A673 (cell line): Measurements from ENCODE around the gene CRX. TPM values are rescaled to one million over a fixed set of nuclear protein-coding genes. Genes with fewer than 3 reads are reported as not detected.
"Not testable (repeated sequence)": the region's sequence is repeated elsewhere in the genome, so short reads cannot be mapped to it uniquely, and the experiment has no call there.

ENCODE experiments used
- BruUV-seq: library from RNA; stranded (reverse); fragments of 400-500 nt; replicated peaks from 2 replicates; lab custom pipeline; 2021; lab: Mats Ljungman, UMichigan
- CTCF ChIA-PET: fragments of 300-600 bp; sonication (Branson Sonifier 250); formaldehyde crosslinking; loops from one replicate; lab custom pipeline; 2022; ENCODE audit warnings: antibody characterized with exemption; lab: Charles Lee
- POLR2A ChIA-PET: fragments of 300-600 bp; sonication (Branson Sonifier 250); formaldehyde crosslinking; loops from one replicate; lab custom pipeline; 2022; ENCODE audit warnings: antibody characterized with exemption; ENCODE audit not compliant: low non-redundant PET; lab: Charles Lee
- DNase-seq: peaks from one replicate; pipeline ENCODE4 v3.0.0-alpha.2; 2015; ENCODE audit warnings: low spot score
- H3K27ac ChIP-seq: fragments of 200-600 bp; sonication (generic); 2 replicates; pipeline ENCODE4 v1.5.1; 2016; ENCODE audit warnings: mixed run types, low read depth, mild to moderate bottlenecking, mixed read lengths, antibody characterized with exemption, low read length; ENCODE audit not compliant: poor library complexity, severe bottlenecking
- H3K27me3 ChIP-seq: fragments of 200-600 bp; sonication (generic); replicated peaks from 2 replicates; pipeline ENCODE4 v1.6.1; 2017; ENCODE audit warnings: mixed run types, low read depth, mild to moderate bottlenecking, mixed read lengths, antibody characterized with exemption, low read length; ENCODE audit not compliant: insufficient read depth, poor library complexity
- H3K36me3 ChIP-seq: fragments of 200-600 bp; sonication (generic); 2 replicates; pipeline ENCODE4 v1.6.1; 2016; ENCODE audit warnings: mixed run types, mild to moderate bottlenecking, mixed read lengths, antibody characterized with exemption, low read length; ENCODE audit not compliant: insufficient read depth, poor library complexity, severe bottlenecking
- H3K4me1 ChIP-seq: fragments of 200-600 bp; sonication (generic); 2 replicates; pipeline ENCODE4 v1.6.1; 2017; ENCODE audit warnings: mixed run types, mild to moderate bottlenecking, mixed read lengths, antibody characterized with exemption, low read length; ENCODE audit not compliant: insufficient read depth, poor library complexity, severe bottlenecking
- H3K4me3 ChIP-seq: fragments of 200-600 bp; sonication (generic); 2 replicates; pipeline ENCODE4 v1.5.1; 2016; ENCODE audit warnings: low read depth, mixed run types, mild to moderate bottlenecking, mixed read lengths, low read length; ENCODE audit not compliant: poor library complexity, severe bottlenecking
- H3K9me3 ChIP-seq: fragments of 200-600 bp; sonication (generic); 2 replicates; pipeline ENCODE4 v1.6.1; 2016; ENCODE audit warnings: mixed run types, low read depth, mild to moderate bottlenecking, mixed read lengths, antibody characterized with exemption, low read length; ENCODE audit not compliant: poor library complexity, severe bottlenecking
- EZH2 ChIP-seq: fragments of 200-600 bp; sonication (generic); IDR thresholded peaks from 2 replicates; pipeline ENCODE4 v1.6.1; 2017; ENCODE audit warnings: borderline replicate concordance, low read depth, mild to moderate bottlenecking, mixed read lengths, antibody characterized with exemption, low read length; ENCODE audit not compliant: poor library complexity, severe bottlenecking
- intact Hi-C: fragments of 100-400 bp; cut with micrococcal nuclease; formaldehyde crosslinking; loops from one replicate; pipeline ENCODE4 v1.10.0; 2022; ENCODE audit not compliant: unreplicated experiment
- total RNA-seq: library from RNA; stranded (reverse); gene quantifications from 2 replicates; pipeline ENCODE4 v1.2.3, GENCODE V29; 2021
- TF ChIP-seq, protein P1 (sequence below): fragments of 300-800, 200-600 bp; sonication (generic); conservative IDR thresholded peaks from 2 replicates; pipeline ENCODE4 v1.5.1; 2017; ENCODE audit warnings: low read depth, mild to moderate bottlenecking, antibody characterized with exemption, low read length, moderate library complexity, mixed read lengths

Gene CRX
- total RNA-seq, 1 experiment from 2014 or later: not detected

DNA sequence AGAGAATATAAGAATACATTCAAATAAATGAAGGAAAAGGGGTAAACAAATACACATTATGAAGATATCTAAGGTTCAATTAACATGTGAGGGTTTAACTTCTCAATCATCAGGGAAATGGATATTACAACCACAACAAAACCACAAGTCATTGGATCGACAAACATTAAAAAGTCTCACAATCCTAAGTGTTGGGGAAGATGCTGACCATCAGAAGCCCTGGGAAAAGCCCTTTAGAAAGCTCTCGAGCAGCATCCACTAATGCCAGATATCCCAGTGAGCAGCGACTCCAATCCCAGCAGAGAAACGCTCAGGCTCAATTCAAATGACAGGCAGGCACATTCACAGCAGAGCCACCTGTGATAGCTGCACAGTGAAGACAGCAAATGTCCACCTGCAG, 20.5 kb upstream of the CRX start:
- no peak overlapping the region for H3K4me3 ChIP-seq
- POLR2A ChIA-PET: no interaction called here
- no peaks in the 10 kb centered on the region for H3K4me1 ChIP-seq
- TF ChIP-seq EZH2: no peak
- TF ChIP-seq, protein P1, sequence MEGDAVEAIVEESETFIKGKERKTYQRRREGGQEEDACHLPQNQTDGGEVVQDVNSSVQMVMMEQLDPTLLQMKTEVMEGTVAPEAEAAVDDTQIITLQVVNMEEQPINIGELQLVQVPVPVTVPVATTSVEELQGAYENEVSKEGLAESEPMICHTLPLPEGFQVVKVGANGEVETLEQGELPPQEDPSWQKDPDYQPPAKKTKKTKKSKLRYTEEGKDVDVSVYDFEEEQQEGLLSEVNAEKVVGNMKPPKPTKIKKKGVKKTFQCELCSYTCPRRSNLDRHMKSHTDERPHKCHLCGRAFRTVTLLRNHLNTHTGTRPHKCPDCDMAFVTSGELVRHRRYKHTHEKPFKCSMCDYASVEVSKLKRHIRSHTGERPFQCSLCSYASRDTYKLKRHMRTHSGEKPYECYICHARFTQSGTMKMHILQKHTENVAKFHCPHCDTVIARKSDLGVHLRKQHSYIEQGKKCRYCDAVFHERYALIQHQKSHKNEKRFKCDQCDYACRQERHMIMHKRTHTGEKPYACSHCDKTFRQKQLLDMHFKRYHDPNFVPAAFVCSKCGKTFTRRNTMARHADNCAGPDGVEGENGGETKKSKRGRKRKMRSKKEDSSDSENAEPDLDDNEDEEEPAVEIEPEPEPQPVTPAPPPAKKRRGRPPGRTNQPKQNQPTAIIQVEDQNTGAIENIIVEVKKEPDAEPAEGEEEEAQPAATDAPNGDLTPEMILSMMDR: no peak
- H3K9me3 ChIP-seq: no peaks in the 10 kb centered on the region
- CTCF ChIA-PET: no interaction called here
- no TSS peak for BruUV-seq
- H3K36me3 ChIP-seq: no peaks in the 10 kb centered on the region
- no peak overlapping the region for H3K27ac ChIP-seq
- no peaks in the 10 kb centered on the region for H3K27me3 ChIP-seq
- DNase-seq: no peak
- intact Hi-C loops: no loop called here

DNA sequence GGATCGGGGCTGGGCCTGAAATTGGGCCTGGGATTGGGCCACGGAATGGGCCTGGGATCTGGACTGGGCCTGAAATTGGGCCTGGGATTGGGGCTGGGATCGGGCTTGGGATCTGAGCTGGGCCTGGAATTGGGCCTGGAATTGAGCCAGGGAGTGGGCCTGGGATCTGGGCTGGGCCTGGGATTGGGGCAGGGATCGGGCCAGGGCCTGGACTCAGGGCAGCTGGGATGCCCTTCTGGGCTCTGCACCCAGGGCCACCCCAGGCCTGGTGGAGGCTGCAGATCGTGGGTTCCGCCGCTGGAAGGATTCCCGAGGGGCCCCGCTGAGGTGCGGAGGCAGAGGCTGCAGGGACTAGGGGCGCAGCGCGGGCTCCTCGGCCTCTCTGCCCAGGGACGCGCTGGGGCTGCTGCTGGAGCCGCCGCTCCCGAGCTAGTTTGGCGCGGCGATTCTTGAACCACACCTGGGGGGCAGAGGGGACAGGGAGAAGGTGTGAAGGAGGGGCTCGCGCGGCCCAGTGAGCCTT, 19.2 kb upstream of the CRX start:
- BruUV-seq: no TSS peak
- intact Hi-C loops: no loop called here
- H3K4me1 ChIP-seq: no peaks in the 10 kb centered on the region
- ChIA-PET POLR2A (no interaction called here), CTCF (no interaction called here)
- H3K4me3 ChIP-seq: no peak overlapping the region
- H3K27ac ChIP-seq: no peak overlapping the region
- H3K27me3 ChIP-seq: no peaks in the 10 kb centered on the region
- no peak for DNase-seq
- H3K36me3 ChIP-seq: no peaks in the 10 kb centered on the region
- no peaks in the 10 kb centered on the region for H3K9me3 ChIP-seq
- no peak for TF ChIP-seq EZH2
- TF ChIP-seq, protein P1: no peak

DNA sequence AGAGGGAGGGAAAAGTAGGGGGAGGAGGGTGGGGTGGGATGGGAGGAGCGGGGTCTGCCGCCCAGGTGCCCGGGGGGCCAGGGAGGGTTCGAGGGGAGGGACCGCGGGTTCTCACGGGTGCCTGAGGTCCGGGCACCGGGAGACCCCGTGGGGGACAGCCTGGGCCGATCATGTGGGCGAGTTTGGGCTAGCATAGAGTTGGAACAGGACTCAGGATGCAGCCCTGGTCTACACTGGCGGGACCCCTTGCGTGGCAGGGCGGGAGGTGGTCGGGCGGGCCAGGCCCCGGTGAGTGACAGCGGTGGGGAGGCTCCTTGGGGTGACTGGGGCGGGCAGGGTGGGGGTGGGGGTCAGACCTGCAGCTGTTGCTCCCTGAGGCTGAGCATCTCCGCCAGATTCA, 18.6 kb upstream of the CRX start:
- H3K27me3 ChIP-seq, H3K4me3 ChIP-seq, CTCF ChIA-PET, POLR2A ChIA-PET, intact Hi-C loops, H3K4me1 ChIP-seq, H3K36me3 ChIP-seq, DNase-seq, H3K9me3 ChIP-seq, H3K27ac ChIP-seq, BruUV-seq: not testable (repeated sequence)

DNA sequence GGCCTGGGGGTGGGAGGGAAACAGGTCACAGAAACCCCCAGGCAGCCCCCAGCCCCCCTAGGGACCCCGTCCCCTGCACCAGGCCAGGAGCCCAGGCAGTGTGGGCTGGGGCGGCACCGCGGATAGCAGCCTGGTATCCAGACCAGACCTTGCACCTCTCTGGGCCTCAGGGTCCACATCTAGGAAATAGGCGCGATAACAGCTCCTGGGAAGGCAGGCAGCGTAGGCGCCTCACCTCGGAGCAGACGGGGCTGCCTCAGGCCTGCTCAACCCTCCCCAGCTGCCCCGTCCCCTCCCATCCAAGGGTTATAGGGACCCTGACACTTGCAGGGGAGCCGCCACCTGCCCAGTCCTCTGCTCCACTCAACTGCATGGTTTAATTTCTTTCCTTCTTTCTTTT, 18.1 kb upstream of the CRX start:
- DNase-seq, intact Hi-C loops, H3K27me3 ChIP-seq, H3K9me3 ChIP-seq, BruUV-seq, CTCF ChIA-PET, H3K36me3 ChIP-seq, H3K27ac ChIP-seq, POLR2A ChIA-PET, H3K4me3 ChIP-seq, H3K4me1 ChIP-seq: not testable (repeated sequence)

DNA sequence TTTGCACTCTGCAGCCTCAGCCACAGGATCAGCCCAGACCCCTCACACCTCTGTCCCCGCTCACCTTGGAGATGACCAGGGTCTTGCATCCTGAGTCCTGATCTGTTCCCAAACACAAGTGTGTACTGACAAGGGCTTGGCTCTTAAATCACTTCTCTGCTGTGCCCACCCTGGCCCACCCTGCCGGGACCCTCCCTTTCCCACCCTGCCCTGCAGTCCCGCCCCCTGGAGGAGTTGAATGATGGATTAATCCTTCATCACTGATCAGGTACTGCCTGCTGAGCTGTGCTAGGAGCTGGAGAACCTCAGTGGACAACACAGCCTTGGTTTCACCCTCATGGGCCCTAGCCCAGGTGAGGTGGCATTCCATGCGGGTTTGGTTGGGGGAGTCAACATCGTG, 17.3 kb upstream of the CRX start, which contains the start of gene TPRX1:
Gene TPRX1 (minus strand): TSS at position 101 of the 400 bp plus-strand sequence. CDS start 12 bp downstream, at position 89.
- H3K4me1 ChIP-seq, POLR2A ChIA-PET: not testable (repeated sequence)

More for the DNA sequence above, 17.3 kb upstream of the CRX start, which contains the start of gene TPRX1:
- H3K27me3 ChIP-seq, H3K27ac ChIP-seq, H3K9me3 ChIP-seq, BruUV-seq, CTCF ChIA-PET, H3K36me3 ChIP-seq, H3K4me3 ChIP-seq, DNase-seq, intact Hi-C loops: not testable (repeated sequence)
